HG03469 (cell line): ENCODE results near the gene COL6A5.
"Not testable (repeated sequence)": the region's sequence is repeated elsewhere in the genome, so short reads cannot be mapped to it uniquely, and the experiment has no call there.

Source experiments
- ATAC-seq: cut with Tn5 transposase; IDR thresholded peaks from one replicate; pipeline ENCODE4 v1.9.1; 2021; ENCODE audit warnings: mild to moderate bottlenecking, moderate library complexity, moderate number of reproducible peaks; ENCODE audit not compliant: unreplicated experiment

COL6A5 gene

GRCh38 chr3:130386604-130387263 is 41.3 kb downstream of the COL6A5 start:
- ATAC-seq, result no peak

GRCh38 chr3:130389743-130390478 is 44.4 kb downstream of the COL6A5 start:
- ATAC-seq, result no peak

- no peak for ATAC-seq
Measured at GRCh38 chr3:130392266-130392665, 46.8 kb downstream of the COL6A5 start.

- no peak for ATAC-seq
Measured at GRCh38 chr3:130393594-130393993, 48.1 kb downstream of the COL6A5 start.

- no peak for ATAC-seq
Measured at GRCh38 chr3:130395331-130395730, 49.9 kb downstream of the COL6A5 start.

- ATAC-seq, result no peak
Measured at GRCh38 chr3:130395916-130396315, 50.4 kb downstream of the COL6A5 start.

- ATAC-seq, result no peak
Measured at GRCh38 chr3:130404401-130404800, 58.9 kb downstream of the COL6A5 start.

GRCh38 chr3:130405956-130406355 is 60.5 kb downstream of the COL6A5 start:
- no peak for ATAC-seq

GRCh38 chr3:130408253-130408652 is 62.8 kb downstream of the COL6A5 start:
- ATAC-seq, result not testable (repeated sequence)

- no peak for ATAC-seq
Measured at GRCh38 chr3:130411320-130411719, 65.8 kb downstream of the COL6A5 start.

- ATAC-seq, result no peak
Measured at GRCh38 chr3:130412991-130413560, 67.6 kb downstream of the COL6A5 start.

- ATAC-seq, result no peak
Measured at GRCh38 chr3:130414457-130414856, 69.0 kb downstream of the COL6A5 start.

GRCh38 chr3:130420466-130420865 is 75.0 kb downstream of the COL6A5 start:
- ATAC-seq, result no peak

GRCh38 chr3:130423064-130423463 is 77.6 kb downstream of the COL6A5 start:
- ATAC-seq, result no peak

GRCh38 chr3:130424837-130425236 is 79.4 kb downstream of the COL6A5 start:
- no peak for ATAC-seq

- no peak for ATAC-seq
Measured at GRCh38 chr3:130425484-130425883, 80.0 kb downstream of the COL6A5 start.

- ATAC-seq, result no peak
Measured at GRCh38 chr3:130426206-130426605, 80.7 kb downstream of the COL6A5 start.

- no peak for ATAC-seq
Measured at GRCh38 chr3:130428871-130429712, 83.6 kb downstream of the COL6A5 start.

- no peak for ATAC-seq
Measured at GRCh38 chr3:130429713-130430023, 84.2 kb downstream of the COL6A5 start.

- no peak for ATAC-seq
Measured at GRCh38 chr3:130430266-130430665, 84.8 kb downstream of the COL6A5 start.

- ATAC-seq, result not testable (repeated sequence)
Measured at GRCh38 chr3:130432086-130432485, 86.6 kb downstream of the COL6A5 start.
